Gastrocnemius medialis (tissue), 4 donors: Measurements from ENCODE around the gene ACKR2.

ENCODE experiments used
- POLR2A ChIP-seq, 2 donors: fragments of 450-650 bp; IDR thresholded peaks; one replicate each; pipeline ENCODE4 v1.6.1; 2017; ENCODE audit warnings: antibody characterized with exemption in 2 of 2, mild to moderate bottlenecking in 2 of 2, moderate library complexity in 2 of 2
- TF ChIP-seq, protein P1 (sequence below), 5 experiments: fragments of 450-650 bp in 3 of 5; fragments of 200-600 bp in 2 of 5; sonication (generic) in 2 of 5; IDR thresholded peaks in 4 of 5; conservative IDR thresholded peaks in 1 of 5; 1 replicate in 4 of 5; 2 replicates in 1 of 5; pipeline ENCODE4 v1.5.1; 2016 to 2019; ENCODE audit warnings: antibody characterized with exemption in 5 of 5, mild to moderate bottlenecking in 3 of 5, moderate library complexity in 3 of 5

DNA sequence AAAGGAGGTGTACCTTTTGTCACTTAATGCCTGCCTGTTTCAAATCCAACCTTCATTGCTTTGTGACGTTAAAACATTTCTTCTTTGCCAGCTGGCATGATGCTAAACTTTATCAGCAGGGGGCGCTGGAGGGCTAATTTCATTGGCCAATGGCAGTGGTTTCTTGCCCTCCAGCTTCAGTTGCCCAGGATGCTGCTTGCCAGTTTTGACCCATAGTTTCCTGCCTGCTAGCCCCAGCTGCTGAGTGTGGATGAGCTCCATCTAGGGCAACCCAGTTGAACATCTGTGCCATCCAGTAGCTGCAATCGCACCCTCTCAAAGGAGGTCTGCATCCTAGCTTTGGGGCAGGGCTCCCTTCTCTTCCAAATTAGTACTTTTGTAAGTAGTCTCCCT lies 22.1 kb downstream of the ACKR2 start:
- TF ChIP-seq, protein P1, sequence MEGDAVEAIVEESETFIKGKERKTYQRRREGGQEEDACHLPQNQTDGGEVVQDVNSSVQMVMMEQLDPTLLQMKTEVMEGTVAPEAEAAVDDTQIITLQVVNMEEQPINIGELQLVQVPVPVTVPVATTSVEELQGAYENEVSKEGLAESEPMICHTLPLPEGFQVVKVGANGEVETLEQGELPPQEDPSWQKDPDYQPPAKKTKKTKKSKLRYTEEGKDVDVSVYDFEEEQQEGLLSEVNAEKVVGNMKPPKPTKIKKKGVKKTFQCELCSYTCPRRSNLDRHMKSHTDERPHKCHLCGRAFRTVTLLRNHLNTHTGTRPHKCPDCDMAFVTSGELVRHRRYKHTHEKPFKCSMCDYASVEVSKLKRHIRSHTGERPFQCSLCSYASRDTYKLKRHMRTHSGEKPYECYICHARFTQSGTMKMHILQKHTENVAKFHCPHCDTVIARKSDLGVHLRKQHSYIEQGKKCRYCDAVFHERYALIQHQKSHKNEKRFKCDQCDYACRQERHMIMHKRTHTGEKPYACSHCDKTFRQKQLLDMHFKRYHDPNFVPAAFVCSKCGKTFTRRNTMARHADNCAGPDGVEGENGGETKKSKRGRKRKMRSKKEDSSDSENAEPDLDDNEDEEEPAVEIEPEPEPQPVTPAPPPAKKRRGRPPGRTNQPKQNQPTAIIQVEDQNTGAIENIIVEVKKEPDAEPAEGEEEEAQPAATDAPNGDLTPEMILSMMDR (IDR thresholded peaks at IDR 0.05 in 4 of 5, conservative IDR thresholded peaks at IDR 0.05 in 1 of 5): peak; percentile 66 to 74 (median 72)
- TF ChIP-seq POLR2A (IDR thresholded peaks at IDR 0.05): no peak
